Mucosa of rectum (tissue), 2 donors: ENCODE measurements around the gene ORC6.

Experiments
- H3K27ac ChIP-seq, 2 donors: one replicate each; pipeline ENCODE4 v1.7.0; 2013; ENCODE audit warnings: inconsistent platforms in 2 of 2, low read depth in 2 of 2, low read length in 2 of 2
- H3K27me3 ChIP-seq, 2 donors: one replicate each; pipeline ENCODE4 v1.7.0; 2013; ENCODE audit warnings: low read length in 2 of 2; ENCODE audit not compliant: control insufficient read depth in 2 of 2, insufficient read depth in 2 of 2
- H3K36me3 ChIP-seq, 2 donors: one replicate each; pipeline ENCODE4 v1.7.0; 2013; ENCODE audit warnings: low read length in 2 of 2; ENCODE audit not compliant: control insufficient read depth in 2 of 2, insufficient read depth in 2 of 2
- H3K4me1 ChIP-seq, 2 donors: one replicate each; pipeline ENCODE4 v1.7.0; 2013; ENCODE audit warnings: low read length in 2 of 2, mild to moderate bottlenecking in 1 of 2; ENCODE audit not compliant: control insufficient read depth in 2 of 2, insufficient read depth in 2 of 2
- H3K4me3 ChIP-seq, 2 donors: one replicate each; pipeline ENCODE4 v1.7.0; 2013; ENCODE audit warnings: low read length in 2 of 2
- H3K9ac ChIP-seq, 2 donors: one replicate each; pipeline ENCODE4 v1.7.0; 2013; ENCODE audit warnings: low read length in 2 of 2, low read depth in 1 of 2, mild to moderate bottlenecking in 1 of 2
- H3K9me3 ChIP-seq, 2 donors: one replicate each; pipeline ENCODE4 v1.7.0; 2013; ENCODE audit warnings: low read length in 2 of 2; ENCODE audit not compliant: control insufficient read depth in 2 of 2
- donor health status: healthy.
- donor health status: Normal muscosa, but diverticular disease.

The ORC6 gene

DNA sequence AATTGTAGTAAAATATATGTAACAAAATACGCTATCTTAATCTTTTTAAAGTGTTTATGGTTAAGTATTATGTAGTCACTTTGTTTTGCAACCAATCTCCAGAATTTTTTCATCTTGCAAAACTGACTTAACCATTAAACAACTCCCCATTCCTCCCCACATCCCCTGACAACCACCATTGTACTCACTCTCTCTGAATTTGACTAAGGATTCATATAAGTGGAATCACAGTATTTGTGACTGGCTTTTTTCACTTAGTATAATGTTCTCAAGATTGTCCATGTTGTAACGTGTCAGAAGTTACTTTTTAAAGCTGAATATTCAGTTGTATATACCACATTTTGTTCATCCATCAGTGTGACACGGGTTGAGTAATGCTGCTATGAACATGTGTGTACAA is 10.6 kb downstream of the ORC6 start:
- no peak overlapping the region for H3K27ac ChIP-seq
- no peak overlapping the region for H3K9ac ChIP-seq
- H3K27me3 ChIP-seq = no peaks in the 10 kb centered on the region
- H3K4me1 ChIP-seq = no peaks in the 10 kb centered on the region
- H3K4me3 ChIP-seq = no peak overlapping the region
- H3K36me3 ChIP-seq = no peaks in the 10 kb centered on the region
- H3K9me3 ChIP-seq = no peaks in the 10 kb centered on the region

DNA sequence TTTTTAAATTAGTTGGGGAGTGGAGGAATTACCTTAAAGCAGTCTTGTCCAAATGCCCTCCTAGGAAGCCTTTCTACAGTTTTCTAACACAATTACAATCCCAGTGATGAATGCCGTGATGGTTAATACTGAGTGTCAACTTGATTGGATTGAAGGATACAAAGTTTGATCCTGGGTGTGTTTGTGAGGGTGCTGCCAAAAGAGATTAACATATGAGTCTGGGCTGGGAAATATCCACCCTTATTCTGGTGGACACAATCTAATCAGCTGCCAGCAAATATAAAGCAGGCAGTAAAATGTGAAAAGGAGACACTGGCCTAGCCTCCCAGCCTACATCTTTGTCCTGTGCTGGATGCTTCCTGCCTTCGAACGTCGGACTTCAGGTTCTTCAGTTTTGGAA is 12.2 kb downstream of the ORC6 start:
- no peaks in the 10 kb centered on the region for H3K4me1 ChIP-seq
- H3K9ac ChIP-seq = no peak overlapping the region
- no peaks in the 10 kb centered on the region for H3K27me3 ChIP-seq
- H3K4me3 ChIP-seq = no peak overlapping the region
- no peaks in the 10 kb centered on the region for H3K9me3 ChIP-seq
- no peaks in the 10 kb centered on the region for H3K36me3 ChIP-seq
- no peak overlapping the region for H3K27ac ChIP-seq

DNA sequence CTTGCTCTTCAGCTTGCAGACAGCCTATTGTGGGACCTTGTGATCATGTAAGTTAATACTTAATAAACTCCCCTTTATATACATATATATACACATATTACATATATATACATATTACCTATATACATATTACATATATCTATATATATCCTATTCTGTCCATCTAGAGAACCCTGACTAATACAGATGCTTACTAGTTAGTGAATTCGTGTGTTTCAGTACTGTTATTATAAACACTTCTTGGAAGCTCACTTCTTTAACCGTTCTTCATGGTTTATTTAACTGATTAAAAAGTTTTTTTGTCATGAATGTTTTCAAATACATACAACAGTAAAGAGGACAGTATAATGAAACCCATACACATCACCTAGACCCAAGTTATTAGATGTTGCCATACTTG is 12.6 kb downstream of the ORC6 start:
- Histone ChIP-seq H3K36me3 (no peaks in the 10 kb centered on the region), H3K4me1 (no peaks in the 10 kb centered on the region), H3K27me3 (no peaks in the 10 kb centered on the region), H3K9ac (no peak overlapping the region), H3K9me3 (no peaks in the 10 kb centered on the region), H3K4me3 (no peak overlapping the region), H3K27ac (no peak overlapping the region)

DNA sequence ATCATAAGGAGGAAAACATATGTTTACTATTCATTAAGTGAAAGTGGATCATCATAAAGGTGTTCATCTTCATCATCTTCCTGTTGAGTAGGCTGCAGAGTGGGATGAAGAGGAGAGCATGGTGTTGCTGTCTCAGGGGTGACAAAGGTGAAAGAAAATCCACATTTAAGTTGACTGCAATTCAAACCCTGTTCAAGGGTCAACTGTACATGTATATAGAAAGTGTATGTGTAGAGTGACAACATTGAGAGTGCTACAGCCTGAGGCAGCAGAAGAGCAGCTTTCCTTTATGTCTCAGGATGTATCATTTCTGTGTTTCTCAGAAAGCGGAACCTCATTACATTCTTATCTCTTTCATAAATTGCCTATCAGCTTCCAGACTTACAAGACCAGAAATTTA is 17.2 kb downstream of the ORC6 start:
- Histone ChIP-seq H3K27ac (no peak overlapping the region), H3K4me3 (no peak overlapping the region), H3K4me1 (no peaks in the 10 kb centered on the region), H3K9me3 (no peaks in the 10 kb centered on the region), H3K36me3 (no peaks in the 10 kb centered on the region), H3K27me3 (no peaks in the 10 kb centered on the region), H3K9ac (no peak overlapping the region)

DNA sequence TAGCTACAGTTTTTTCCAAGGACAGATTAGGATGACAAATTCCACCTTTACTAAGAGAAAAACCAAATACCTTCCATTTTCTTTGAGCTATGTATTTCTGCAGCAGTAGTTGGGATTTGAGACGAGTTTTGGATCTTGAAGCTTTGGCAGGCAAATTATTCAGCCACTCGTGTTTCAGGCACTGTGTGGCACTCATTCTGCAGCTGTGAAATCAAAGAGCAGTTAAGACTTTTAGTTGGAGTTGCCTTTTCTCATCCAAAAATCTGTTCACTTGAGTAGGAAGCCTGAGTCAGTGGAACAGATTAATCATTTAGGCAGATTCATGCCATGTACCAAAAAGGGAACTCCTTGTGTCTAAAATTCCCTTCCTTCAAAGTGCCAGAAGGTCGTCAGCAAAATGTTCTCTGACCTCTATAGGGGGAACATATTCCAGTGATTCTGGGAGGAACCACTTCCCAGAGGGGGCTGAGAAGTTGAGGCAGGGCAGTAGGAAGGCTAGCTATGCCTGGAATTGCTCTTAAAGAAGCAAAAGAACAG is 20.1 kb downstream of the ORC6 start:
- no peak overlapping the region for H3K4me3 ChIP-seq
- no peaks in the 10 kb centered on the region for H3K27me3 ChIP-seq
- H3K36me3 ChIP-seq = no peaks in the 10 kb centered on the region
- H3K27ac ChIP-seq = no peak overlapping the region
- H3K9ac ChIP-seq = no peak overlapping the region
- no peaks in the 10 kb centered on the region for H3K9me3 ChIP-seq
- peaks cover 0 to 3% of the 10 kb centered on the region in 2 donors for H3K4me1 ChIP-seq

DNA sequence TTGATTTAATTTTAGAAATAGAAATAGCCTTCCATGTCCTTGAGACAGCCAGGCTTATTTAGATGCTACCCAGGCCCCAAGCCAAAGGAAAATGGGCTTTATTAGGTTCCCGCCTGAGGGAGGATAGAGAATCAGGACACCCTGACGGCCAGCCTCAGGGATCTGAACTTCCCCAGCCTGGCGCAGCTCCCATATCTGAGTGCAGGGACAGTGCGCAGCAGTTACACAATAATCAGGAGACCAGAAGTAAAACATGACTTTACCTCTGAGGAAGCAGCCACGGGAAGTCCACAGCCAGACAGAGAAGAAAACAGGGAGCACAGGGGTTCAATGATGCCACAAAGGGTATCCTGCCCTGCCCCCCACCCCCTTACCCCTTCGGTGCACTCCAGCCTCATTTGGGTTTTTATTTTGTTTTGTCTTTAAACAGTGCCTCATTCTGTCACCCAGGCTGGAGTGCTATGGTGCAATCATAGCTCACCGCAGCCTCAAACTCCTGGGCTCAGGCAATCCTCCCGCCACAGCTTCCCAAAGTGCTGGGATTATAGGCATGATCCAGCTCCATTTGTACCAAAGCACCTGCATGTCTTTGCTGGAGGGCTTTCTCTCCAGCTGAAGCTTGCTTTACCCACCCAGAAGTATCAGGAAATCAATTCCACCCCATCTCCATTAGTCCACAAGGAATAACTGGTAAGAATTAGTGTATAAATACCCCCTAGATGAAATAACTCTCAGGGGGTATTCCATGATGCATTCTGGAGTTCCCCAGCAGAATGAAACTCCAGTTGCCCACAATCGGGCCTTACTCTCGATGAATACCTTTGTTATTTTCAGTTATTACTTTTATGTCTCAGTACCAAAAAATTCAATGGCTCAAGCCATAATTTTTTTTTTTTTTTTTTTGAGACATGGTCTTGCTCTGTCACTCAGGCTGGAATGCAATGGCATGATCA is 21.9 kb downstream of the ORC6 start:
- Histone ChIP-seq H3K27ac (no peak overlapping the region), H3K9ac (no peak overlapping the region), H3K27me3 (no peaks in the 10 kb centered on the region), H3K36me3 (no peaks in the 10 kb centered on the region), H3K9me3 (no peaks in the 10 kb centered on the region), H3K4me1 (peaks cover 0 to 3% of the 10 kb centered on the region in 2 donors), H3K4me3 (no peak overlapping the region)

DNA sequence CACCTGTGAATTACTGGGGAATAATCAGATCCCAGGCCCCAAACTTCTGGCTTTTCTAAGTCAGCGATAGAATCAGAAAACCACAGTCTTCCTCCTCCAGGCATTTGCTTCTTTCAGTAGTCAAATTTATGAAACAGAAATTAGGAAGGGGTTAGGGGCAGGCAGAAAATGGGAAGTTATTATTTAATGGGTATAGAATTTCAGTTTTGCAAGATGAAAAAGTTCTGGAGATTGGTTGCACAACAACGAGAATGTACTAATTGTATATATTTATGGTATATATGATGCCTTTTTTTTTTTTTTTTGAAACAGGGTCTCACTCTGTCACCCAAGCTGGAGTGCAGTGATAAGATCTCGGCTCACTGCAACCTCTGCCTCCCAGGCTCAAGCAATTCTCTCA is 23.5 kb downstream of the ORC6 start:
- Histone ChIP-seq H3K4me1 (peaks cover 0 to 3% of the 10 kb centered on the region in 2 donors), H3K4me3 (no peak overlapping the region), H3K9me3 (no peaks in the 10 kb centered on the region), H3K36me3 (no peaks in the 10 kb centered on the region), H3K9ac (no peak overlapping the region), H3K27ac (no peak overlapping the region), H3K27me3 (no peaks in the 10 kb centered on the region)

DNA sequence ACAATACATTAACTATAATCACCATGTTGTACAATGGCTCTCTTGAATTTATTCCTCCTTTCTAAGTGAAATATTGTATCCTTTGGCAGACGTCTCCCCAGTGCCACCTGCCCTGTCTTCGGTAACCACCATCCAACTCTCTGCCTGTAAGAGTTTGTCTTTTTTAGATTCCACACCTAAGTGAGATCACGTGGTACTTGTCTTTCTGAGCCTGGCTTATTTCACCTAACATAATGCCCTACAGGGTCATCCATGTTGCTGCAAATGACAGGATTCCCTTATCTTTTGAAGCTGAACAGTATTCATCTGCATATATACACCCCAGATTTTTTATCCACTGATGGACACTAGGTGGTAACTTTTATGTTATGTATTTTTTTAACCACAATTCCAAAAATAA is 24.2 kb downstream of the ORC6 start:
- Histone ChIP-seq H3K36me3 (no peaks in the 10 kb centered on the region), H3K27me3 (no peaks in the 10 kb centered on the region), H3K9ac (no peak overlapping the region), H3K4me3 (no peak overlapping the region), H3K9me3 (no peaks in the 10 kb centered on the region), H3K27ac (no peak overlapping the region), H3K4me1 (peaks cover 0 to 3% of the 10 kb centered on the region in 2 donors)

DNA sequence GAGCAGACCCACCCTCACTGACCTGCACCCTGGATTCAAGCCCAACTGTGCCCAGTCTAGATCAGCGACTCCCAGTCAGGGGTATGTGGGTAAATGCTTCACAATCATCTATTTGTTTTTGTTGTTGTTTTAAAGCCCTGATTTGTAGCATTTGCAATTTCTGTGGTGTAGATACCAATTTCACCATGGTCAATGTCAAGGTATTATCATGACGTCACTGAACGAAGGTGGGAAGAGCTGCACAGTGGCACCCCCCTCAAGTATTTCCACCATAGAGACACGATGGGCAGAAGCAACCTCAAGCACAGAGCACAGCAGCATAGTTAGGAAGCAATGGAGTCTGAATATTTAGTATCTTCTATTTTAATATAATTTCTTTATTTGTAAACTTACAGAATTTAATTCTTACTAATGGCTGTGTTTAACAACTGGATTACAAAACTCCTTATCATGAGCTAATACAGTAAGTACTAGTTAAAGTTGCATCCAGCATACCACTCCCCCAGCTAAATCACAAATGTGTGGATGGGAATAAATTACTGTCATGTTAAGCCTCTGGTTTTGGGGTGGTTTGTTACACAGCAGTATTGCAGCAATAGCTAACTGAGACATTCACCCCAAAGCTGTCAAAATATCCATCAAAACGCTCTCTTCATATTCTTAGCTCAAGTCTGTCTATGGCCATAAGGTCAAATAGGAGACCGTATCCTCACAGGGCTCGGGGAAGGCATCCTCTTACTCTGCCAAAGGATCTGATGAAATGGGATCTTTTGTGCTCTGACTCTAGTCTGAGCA is 25.5 kb downstream of the ORC6 start:
- no peak overlapping the region for H3K4me3 ChIP-seq
- no peaks in the 10 kb centered on the region for H3K36me3 ChIP-seq
- H3K9me3 ChIP-seq = no peaks in the 10 kb centered on the region
- H3K4me1 ChIP-seq = peaks cover 0 to 3% of the 10 kb centered on the region in 2 donors
- no peak overlapping the region for H3K27ac ChIP-seq
- H3K9ac ChIP-seq = no peak overlapping the region
- H3K27me3 ChIP-seq = no peaks in the 10 kb centered on the region

DNA sequence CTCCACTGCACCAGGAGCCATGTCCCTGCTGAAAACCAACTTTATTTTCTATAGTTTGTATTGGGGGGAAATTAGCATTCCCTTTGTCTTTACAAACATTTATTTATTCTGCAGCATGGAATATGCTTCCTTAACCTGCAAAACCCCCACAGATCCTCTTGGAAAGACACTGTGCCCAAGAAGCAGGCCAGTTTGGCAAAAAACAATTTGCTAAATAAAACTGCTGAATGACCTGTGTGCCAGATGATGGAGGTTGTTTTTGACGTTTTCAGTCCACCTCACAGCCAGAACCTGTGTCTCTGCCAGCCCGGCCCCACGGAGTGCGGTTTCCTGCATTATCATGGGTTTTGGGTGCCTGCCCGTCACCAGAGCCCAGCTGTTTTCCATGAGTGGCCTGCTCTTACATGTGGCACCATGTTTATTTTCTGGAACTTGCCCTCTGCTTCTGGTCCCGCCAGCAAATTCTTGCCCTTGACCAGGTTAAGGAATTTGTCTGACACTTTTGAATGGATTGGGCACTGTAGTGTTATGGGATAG is 26.4 kb downstream of the ORC6 start:
- H3K27ac ChIP-seq = no peak overlapping the region
- H3K9me3 ChIP-seq = no peaks in the 10 kb centered on the region
- no peak overlapping the region for H3K9ac ChIP-seq
- no peaks in the 10 kb centered on the region for H3K27me3 ChIP-seq
- H3K36me3 ChIP-seq = no peaks in the 10 kb centered on the region
- H3K4me1 ChIP-seq = peaks cover 0 to 3% of the 10 kb centered on the region in 2 donors
- H3K4me3 ChIP-seq = no peak overlapping the region
